ENCODE results near the gene TXNDC11.
A peak's percentile ranks its signal among the peaks of the same experiment; 100 is the strongest.

The TXNDC11 gene

DNA sequence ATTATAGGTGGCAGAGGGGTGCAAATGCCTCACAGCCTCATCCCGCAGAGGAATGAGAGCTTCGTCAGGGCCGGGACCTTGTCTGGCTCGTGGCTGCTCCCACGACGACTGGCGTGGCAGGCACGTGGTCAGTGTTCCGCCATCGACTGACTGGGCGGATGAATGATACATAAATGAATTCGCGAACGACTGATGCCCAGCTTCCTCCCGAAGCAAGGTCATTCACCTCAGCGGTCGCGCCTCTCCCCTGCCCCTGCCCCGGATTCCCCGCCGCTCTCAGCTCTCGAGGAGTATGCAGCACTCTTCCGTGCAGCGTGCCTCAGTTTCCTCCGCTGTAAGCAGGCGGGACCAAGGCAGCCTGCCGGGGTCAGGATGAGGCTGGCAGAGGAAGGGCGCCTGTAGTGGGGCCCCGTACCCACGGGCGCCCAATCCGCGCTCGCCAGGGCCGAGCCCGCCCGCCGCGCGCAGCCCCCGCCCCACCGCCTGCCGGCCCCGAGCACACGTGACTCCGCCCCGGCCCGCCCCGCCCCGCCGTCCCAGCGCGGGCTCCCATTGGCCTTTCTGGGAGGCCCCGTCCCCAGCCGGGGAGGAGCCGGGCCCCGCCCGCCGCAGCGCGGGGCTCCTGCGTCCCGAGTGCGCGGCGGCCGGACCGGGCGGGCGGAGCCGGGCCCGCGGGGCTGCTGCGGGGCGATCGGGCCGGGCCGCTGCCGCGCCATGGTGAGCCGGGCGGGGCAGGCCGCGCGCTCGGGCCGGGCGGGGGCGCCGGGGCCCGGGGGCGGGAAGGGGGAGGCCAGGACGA is 74.6 kb downstream of the TXNDC11 start, which contains the start of gene SNN:
Gene SNN, plus strand, starts transcription at position 632 of the 799 bp plus-strand sequence. CDS start 7,605 bp downstream, outside the sequence.
- DNase-seq (ENCODE audit: low read depth, low spot score): peak; percentile 75
- Histone ChIP-seq H3K27me3 (ENCODE audit: insufficient read depth, insufficient read length) (no peaks in the 10 kb centered on the region), H3K36me3 (ENCODE audit: insufficient read depth, insufficient read length, low read length) (peaks cover 22% of the 10 kb centered on the region), H3K4me3 (ENCODE audit: insufficient read length, low read depth) (peak within 1 kb of the TSS; percentile 87), H3K4me1 (ENCODE audit: insufficient read depth, insufficient read length) (peaks cover 41% of the 10 kb centered on the region), H3K9ac (ENCODE audit: insufficient read length, low read depth) (peak within 1 kb of the TSS; percentile 87), H3K9me3 (ENCODE audit: insufficient read depth, low read length) (no peaks in the 10 kb centered on the region)
- no peak for TF ChIP-seq SUZ12 (IDR thresholded peaks at IDR 0.05; ENCODE audit: extremely low read depth, insufficient read depth, insufficient read length)
- TF ChIP-seq YY1 (IDR thresholded peaks at IDR 0.05; ENCODE audit: insufficient read depth, insufficient read length): no peak
- TF ChIP-seq ZNF274 (IDR thresholded peaks at IDR 0.05; ENCODE audit: low read depth, low read length): no peak

DNA sequence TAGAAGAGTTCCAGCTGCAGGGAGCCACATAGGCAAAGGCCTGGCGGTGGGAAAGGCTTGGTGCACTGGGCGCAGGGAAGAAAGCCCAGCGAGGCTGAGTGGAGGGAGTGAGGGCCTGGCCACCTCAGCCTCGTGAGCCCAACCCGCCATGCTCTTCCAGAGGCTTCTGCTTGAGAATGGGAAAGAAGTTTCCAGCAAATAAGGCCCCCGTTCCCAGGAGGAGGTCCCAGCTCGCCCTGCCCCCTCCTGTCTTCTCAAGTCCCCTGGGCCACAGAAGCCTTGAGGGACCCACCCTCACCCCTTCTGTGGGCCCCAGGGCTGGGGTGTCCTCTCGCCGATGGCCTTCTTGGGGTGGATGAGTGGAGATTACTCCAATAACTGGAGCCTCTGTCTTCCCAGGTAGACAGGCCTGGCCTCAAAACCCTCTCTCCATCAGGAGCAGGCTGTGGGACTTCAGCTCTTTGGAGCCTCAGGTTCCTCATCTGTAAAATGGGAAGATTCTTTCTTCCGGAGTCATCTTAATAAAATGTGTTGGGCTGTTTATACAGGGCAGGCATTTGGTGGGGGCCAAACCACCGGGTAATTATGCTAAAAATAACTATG is 75.3 kb downstream of the TXNDC11 start:
- Histone ChIP-seq H3K4me1 (ENCODE audit: insufficient read depth, insufficient read length) (peaks cover 36% of the 10 kb centered on the region), H3K9ac (ENCODE audit: insufficient read length, low read depth) (peak overlapping the region; percentile 86), H3K27me3 (ENCODE audit: insufficient read depth, insufficient read length) (no peaks in the 10 kb centered on the region), H3K4me3 (ENCODE audit: insufficient read length, low read depth) (no peak overlapping the region), H3K9me3 (ENCODE audit: insufficient read depth, low read length) (no peaks in the 10 kb centered on the region), H3K36me3 (ENCODE audit: insufficient read depth, insufficient read length, low read length) (peaks cover 15% of the 10 kb centered on the region)
- TF ChIP-seq ZNF274 (IDR thresholded peaks at IDR 0.05; ENCODE audit: low read depth, low read length): no peak
- TF ChIP-seq YY1 (IDR thresholded peaks at IDR 0.05; ENCODE audit: insufficient read depth, insufficient read length): no peak
- no peak for TF ChIP-seq SUZ12 (IDR thresholded peaks at IDR 0.05; ENCODE audit: extremely low read depth, insufficient read depth, insufficient read length)
- DNase-seq (ENCODE audit: low read depth, low spot score): no peak

DNA sequence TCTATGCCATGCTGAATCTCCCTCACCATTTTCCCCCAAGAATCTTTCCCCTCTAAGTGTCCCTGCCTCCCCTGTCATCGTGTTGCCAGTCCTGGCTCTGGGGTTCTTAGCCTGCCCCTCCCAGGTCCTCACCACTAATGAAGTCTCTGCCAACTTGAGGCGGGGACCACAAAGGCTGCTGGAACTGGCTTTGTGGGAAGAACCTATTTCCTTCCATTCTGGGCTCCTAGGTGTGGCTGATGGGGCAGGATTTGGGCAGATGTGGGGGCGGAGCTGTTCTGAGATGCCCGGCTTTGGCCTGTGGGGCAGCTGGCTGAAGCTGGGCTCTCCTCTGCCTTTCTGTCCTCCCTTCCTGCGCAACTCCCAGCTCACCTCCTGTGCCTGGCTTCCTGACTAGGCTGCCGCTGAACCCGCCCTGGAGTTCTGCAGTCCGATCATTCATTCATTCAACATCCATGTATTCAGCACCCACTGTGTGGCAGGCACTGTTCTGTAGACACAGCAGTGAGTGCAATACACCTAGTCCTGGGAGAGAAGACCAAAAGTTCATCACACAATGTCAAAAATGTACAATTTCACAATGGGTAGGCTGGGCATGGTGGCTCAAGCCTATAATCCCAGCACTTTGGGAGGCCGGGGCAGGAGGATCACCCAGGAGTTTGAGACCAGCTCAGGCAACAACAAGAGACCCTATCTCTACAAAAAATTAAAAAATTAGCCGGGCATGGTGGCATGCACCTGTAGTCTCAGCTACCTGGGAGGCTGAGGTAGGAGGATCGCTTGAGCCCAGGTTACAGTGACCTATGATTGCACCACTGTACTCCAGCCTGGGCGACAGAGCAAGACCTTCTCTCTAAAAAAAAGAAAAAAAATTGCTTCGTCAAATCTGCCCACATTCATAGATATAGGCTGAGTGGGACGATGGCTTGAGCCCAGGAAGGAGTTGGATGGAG is 76.3 kb downstream of the TXNDC11 start:
- Histone ChIP-seq H3K4me3 (ENCODE audit: insufficient read length, low read depth) (no peak overlapping the region), H3K9me3 (ENCODE audit: insufficient read depth, low read length) (no peaks in the 10 kb centered on the region), H3K4me1 (ENCODE audit: insufficient read depth, insufficient read length) (peaks cover 29% of the 10 kb centered on the region), H3K27me3 (ENCODE audit: insufficient read depth, insufficient read length) (no peaks in the 10 kb centered on the region), H3K9ac (ENCODE audit: insufficient read length, low read depth) (peak overlapping the region; percentile 34), H3K36me3 (ENCODE audit: insufficient read depth, insufficient read length, low read length) (peaks cover 12% of the 10 kb centered on the region)
- no peak for TF ChIP-seq SUZ12 (IDR thresholded peaks at IDR 0.05; ENCODE audit: extremely low read depth, insufficient read depth, insufficient read length)
- TF ChIP-seq YY1 (IDR thresholded peaks at IDR 0.05; ENCODE audit: insufficient read depth, insufficient read length): no peak
- no peak for TF ChIP-seq ZNF274 (IDR thresholded peaks at IDR 0.05; ENCODE audit: low read depth, low read length)
- no peak for DNase-seq (ENCODE audit: low read depth, low spot score)

DNA sequence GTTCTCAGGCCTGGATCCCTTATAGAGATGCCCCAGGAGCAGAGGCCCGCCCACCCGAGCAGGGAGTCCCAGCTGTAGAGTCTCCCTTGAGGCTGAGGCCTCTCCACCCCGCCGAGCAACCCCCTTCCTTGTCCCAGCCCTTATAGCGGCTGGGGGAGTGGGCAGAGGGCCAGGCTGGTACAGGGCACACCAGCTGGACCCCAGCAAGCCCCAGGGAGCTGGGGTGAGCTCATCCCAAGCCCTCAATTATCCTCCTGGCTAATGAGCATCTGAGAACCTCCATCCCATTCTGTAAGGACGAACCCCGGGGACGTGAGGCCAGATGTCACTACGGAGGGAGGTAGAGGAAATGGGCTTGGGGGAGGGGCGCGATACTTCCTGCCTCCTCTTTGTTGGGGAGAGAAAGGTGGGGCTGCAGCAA is 77.6 kb downstream of the TXNDC11 start:
- H3K9me3 ChIP-seq (ENCODE audit: insufficient read depth, low read length): no peaks in the 10 kb centered on the region
- peak overlapping the region; percentile 3 for H3K9ac ChIP-seq (ENCODE audit: insufficient read length, low read depth)
- H3K27me3 ChIP-seq (ENCODE audit: insufficient read depth, insufficient read length): no peaks in the 10 kb centered on the region
- peak; percentile 46 for DNase-seq (ENCODE audit: low read depth, low spot score)
- peaks cover 20% of the 10 kb centered on the region for H3K4me1 ChIP-seq (ENCODE audit: insufficient read depth, insufficient read length)
- no peaks in the 10 kb centered on the region for H3K36me3 ChIP-seq (ENCODE audit: insufficient read depth, insufficient read length, low read length)
- no peak overlapping the region for H3K4me3 ChIP-seq (ENCODE audit: insufficient read length, low read depth)
- TF ChIP-seq SUZ12 (IDR thresholded peaks at IDR 0.05; ENCODE audit: extremely low read depth, insufficient read depth, insufficient read length) (no peak), YY1 (IDR thresholded peaks at IDR 0.05; ENCODE audit: insufficient read depth, insufficient read length) (no peak), ZNF274 (IDR thresholded peaks at IDR 0.05; ENCODE audit: low read depth, low read length) (no peak)

DNA sequence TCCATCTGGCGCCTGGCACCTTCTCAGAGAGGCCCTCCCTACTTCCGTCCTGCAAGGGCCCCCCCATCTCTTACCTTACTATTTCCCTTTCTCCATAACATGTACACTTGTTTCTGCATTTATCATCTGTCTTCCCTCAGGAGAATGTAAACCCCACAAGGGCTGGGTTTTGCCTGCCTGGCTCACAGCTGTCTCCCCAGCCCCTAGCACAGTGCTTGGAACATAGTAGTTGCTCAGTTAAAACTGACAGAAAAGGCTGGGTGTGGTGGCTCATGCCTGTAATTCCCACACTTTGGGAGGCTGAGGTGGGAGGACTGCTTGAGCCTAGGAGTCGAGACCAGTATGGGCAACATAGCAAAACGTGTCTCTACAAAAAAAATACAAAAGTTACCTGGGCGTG is 80.1 kb downstream of the TXNDC11 start:
- Histone ChIP-seq H3K27me3 (ENCODE audit: insufficient read depth, insufficient read length) (no peaks in the 10 kb centered on the region), H3K9ac (ENCODE audit: insufficient read length, low read depth) (no peak overlapping the region), H3K36me3 (ENCODE audit: insufficient read depth, insufficient read length, low read length) (no peaks in the 10 kb centered on the region), H3K4me3 (ENCODE audit: insufficient read length, low read depth) (no peak overlapping the region), H3K9me3 (ENCODE audit: insufficient read depth, low read length) (no peaks in the 10 kb centered on the region), H3K4me1 (ENCODE audit: insufficient read depth, insufficient read length) (peaks cover 18% of the 10 kb centered on the region)
- no peak for DNase-seq (ENCODE audit: low read depth, low spot score)
- TF ChIP-seq YY1 (IDR thresholded peaks at IDR 0.05; ENCODE audit: insufficient read depth, insufficient read length) (no peak), ZNF274 (IDR thresholded peaks at IDR 0.05; ENCODE audit: low read depth, low read length) (no peak), SUZ12 (IDR thresholded peaks at IDR 0.05; ENCODE audit: extremely low read depth, insufficient read depth, insufficient read length) (no peak)

DNA sequence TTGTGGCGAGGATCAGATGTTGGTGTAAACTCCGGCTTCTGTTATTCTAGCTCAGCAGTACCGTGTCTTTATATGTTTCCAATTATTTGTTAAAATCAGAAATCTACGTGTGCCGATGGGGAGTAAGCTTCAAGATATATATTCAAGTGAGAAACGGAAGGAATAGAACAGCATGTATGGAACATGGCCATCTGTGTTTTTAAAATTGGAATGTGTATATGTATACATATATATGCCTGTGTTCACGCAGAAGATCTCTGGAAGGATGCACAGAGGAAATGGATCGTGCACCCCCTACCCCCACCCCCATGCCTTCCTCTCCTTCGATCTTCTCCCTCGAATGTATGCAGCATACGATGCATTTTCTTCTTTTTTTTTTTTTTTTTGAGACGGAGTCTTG is 82.1 kb downstream of the TXNDC11 start:
- H3K9me3 ChIP-seq (ENCODE audit: insufficient read depth, low read length): no peaks in the 10 kb centered on the region
- H3K4me1 ChIP-seq (ENCODE audit: insufficient read depth, insufficient read length): peaks cover 18% of the 10 kb centered on the region
- DNase-seq (ENCODE audit: low read depth, low spot score): no peak
- no peaks in the 10 kb centered on the region for H3K36me3 ChIP-seq (ENCODE audit: insufficient read depth, insufficient read length, low read length)
- H3K9ac ChIP-seq (ENCODE audit: insufficient read length, low read depth): no peak overlapping the region
- no peaks in the 10 kb centered on the region for H3K27me3 ChIP-seq (ENCODE audit: insufficient read depth, insufficient read length)
- no peak overlapping the region for H3K4me3 ChIP-seq (ENCODE audit: insufficient read length, low read depth)
- TF ChIP-seq ZNF274 (IDR thresholded peaks at IDR 0.05; ENCODE audit: low read depth, low read length): no peak
- no peak for TF ChIP-seq SUZ12 (IDR thresholded peaks at IDR 0.05; ENCODE audit: extremely low read depth, insufficient read depth, insufficient read length)
- no peak for TF ChIP-seq YY1 (IDR thresholded peaks at IDR 0.05; ENCODE audit: insufficient read depth, insufficient read length)
